ENCODE measurements around the gene HDHD3.

Gene HDHD3

GRCh38 chr9:113328045-113328782 lies 48.6 kb downstream of the HDHD3 start:
- DNase-seq (ENCODE audit: low spot score) = no peak

- DNase-seq (ENCODE audit: low spot score) = no peak
Observed at GRCh38 chr9:113326230-113326629, 50.6 kb downstream of the HDHD3 start.

Data from Ammon's horn (tissue), 1 donor.